Measurements from ENCODE around the gene HOXD4. TPM values are rescaled to one million over a fixed set of nuclear protein-coding genes. Genes with fewer than 3 reads are reported as not detected.

Gene HOXD4
- total RNA-seq, 1 experiment from 2014 or later: 0.61 TPM

DNA sequence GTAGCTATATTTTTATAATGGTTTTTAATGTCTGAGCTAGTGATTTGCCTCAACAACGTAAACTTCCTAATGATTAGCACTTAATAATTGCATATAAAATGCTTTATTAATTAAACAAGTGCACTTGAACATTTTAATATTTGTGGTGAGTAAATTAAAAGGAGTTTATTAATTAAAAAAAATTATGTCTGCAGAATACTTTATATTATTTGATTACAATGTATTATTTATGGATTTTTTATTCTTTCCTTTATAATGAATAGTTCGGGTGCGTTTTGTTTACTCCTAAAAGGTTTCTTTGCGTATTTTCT is 19.5 kb upstream of the HOXD4 start:
- intact Hi-C loops (cut with micrococcal nuclease): no loop called here
- no peak for ATAC-seq
- Histone ChIP-seq H2AFZ (ENCODE audit: low read depth, low read length, poor library complexity, severe bottlenecking) (no peak overlapping the region), H3K9ac (ENCODE audit: low read length) (no peak overlapping the region), H3K27ac (ENCODE audit: low read depth, low read length) (no peak overlapping the region), H3K9me2 (ENCODE audit: insufficient read depth) (no peaks in the 10 kb centered on the region), H3K9me3 (ENCODE audit: control insufficient read depth in 1 of 2, insufficient read depth in 1 of 2, low read depth in 1 of 2, low read length in 2 of 2) (no peaks in the 10 kb centered on the region), H3K27me3 (ENCODE audit: insufficient read depth, low read length) (no peaks in the 10 kb centered on the region), H3K36me3 (ENCODE audit: control insufficient read depth in 1 of 2, insufficient read depth in 2 of 2, low read length in 2 of 2) (no peaks in the 10 kb centered on the region), H3K4me3 (replicated peaks in 1 of 2; ENCODE audit: low read depth in 1 of 2, low read length in 2 of 2) (no peak overlapping the region), H3K4me1 (ENCODE audit: control insufficient read depth in 1 of 2, insufficient read depth in 2 of 2, low read length in 2 of 2) (peaks cover 9 to 24% of the 10 kb centered on the region in 2 experiments; a peak in 3 of 4 replicates), H4K20me1 (ENCODE audit: insufficient read depth) (no peaks in the 10 kb centered on the region), H3K4me2 (ENCODE audit: low read length) (no peak overlapping the region), H3K79me2 (ENCODE audit: insufficient read depth, low read length) (no peaks in the 10 kb centered on the region)
- no peak for TF ChIP-seq SIN3A (IDR thresholded peaks at IDR 0.05; ENCODE audit: low read depth)
- no peak for TF ChIP-seq ZNF274 (IDR thresholded peaks at IDR 0.05; ENCODE audit: low read depth, low read length)
- no peak for TF ChIP-seq POLR2A (IDR thresholded peaks at IDR 0.05; ENCODE audit: borderline replicate concordance, extremely low read depth, insufficient read depth, insufficient read length)
- TF ChIP-seq, protein P1, sequence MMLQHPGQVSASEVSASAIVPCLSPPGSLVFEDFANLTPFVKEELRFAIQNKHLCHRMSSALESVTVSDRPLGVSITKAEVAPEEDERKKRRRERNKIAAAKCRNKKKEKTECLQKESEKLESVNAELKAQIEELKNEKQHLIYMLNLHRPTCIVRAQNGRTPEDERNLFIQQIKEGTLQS (IDR thresholded peaks at IDR 0.05): no peak
- ChIA-PET POLR2A (no interaction called here), CTCF (interaction anchor here (0.9 to 3.7 kb wide), 6 partner anchors 9 to 522 kb away, joined by 3 to 19 read pairs (median 6); no protein-coding TSS in a partner anchor), RAD21 (ENCODE audit: low non-redundant PET in 1 of 2, low total read pairs in 2 of 2, uncharacterized antibody in 2 of 2, unreplicated experiment in 2 of 2) (no interaction called here)
- no TSS peak for BruUV-seq (replicated peaks)
- no peak for DNase-seq (ENCODE audit: low read depth, low spot score)

DNA sequence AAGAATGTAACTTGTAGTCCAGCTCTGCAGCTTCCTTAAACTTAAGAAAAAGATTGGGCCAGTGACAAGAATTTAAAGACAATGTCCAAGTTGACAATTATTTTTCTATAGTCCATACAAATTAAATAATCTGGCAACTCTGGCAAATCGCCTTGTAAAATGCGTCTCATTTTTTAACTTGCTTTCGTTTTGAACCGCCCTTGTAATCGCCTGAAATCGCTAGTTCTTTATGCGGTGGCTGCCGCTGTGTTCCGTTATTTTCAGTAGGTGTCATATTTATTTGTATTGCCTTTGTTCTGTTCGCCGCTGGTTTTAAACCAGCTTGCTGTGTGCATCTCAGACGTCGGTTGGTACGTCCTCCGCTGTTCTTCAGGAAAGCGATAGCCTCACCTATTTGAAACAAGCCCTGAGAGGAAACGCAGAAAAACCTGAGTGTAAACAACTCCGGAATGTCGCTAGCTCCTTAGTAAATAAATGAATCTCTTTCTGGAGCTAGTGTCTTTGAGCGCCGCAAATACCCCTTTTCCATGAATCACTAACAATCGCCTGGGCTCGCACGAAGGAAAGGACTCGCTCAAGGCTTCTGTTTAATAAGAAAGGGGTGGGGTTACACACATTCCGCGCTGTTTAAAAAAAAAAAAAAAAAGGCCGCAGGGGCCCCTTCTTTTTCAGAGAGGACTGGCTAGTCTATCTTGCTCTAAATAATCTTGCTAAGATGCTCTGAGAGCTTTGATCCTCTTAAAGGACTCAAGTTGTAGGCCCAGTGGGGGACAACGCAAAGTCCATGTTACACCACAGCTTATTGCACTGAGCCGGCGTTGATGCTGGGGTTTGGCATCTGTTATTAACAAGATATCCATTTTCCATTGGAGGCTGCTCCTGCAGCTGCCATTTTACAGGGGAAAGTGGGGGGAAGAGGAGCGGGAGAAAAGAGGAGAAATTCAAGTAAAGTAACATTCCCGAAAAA is 18.9 kb upstream of the HOXD4 start:
- ChIA-PET CTCF (interaction anchor here (0.9 to 3.7 kb wide), 8 partner anchors 8 to 522 kb away, joined by 3 to 19 read pairs (median 6); no protein-coding TSS in a partner anchor), RAD21 (ENCODE audit: low non-redundant PET in 1 of 2, low total read pairs in 2 of 2, uncharacterized antibody in 2 of 2, unreplicated experiment in 2 of 2) (no interaction called here), POLR2A (no interaction called here)
- Histone ChIP-seq H3K9me2 (ENCODE audit: insufficient read depth) (no peaks in the 10 kb centered on the region), H3K79me2 (ENCODE audit: insufficient read depth, low read length) (no peaks in the 10 kb centered on the region), H3K4me2 (ENCODE audit: low read length) (no peak overlapping the region), H2AFZ (ENCODE audit: low read depth, low read length, poor library complexity, severe bottlenecking) (no peak overlapping the region), H3K4me1 (ENCODE audit: control insufficient read depth in 1 of 2, insufficient read depth in 2 of 2, low read length in 2 of 2) (peaks cover 9 to 29% of the 10 kb centered on the region in 2 experiments; a peak in 3 of 4 replicates), H3K27me3 (ENCODE audit: insufficient read depth, low read length) (no peaks in the 10 kb centered on the region), H3K9ac (ENCODE audit: low read length) (no peak overlapping the region), H3K9me3 (ENCODE audit: control insufficient read depth in 1 of 2, insufficient read depth in 1 of 2, low read depth in 1 of 2, low read length in 2 of 2) (no peaks in the 10 kb centered on the region), H4K20me1 (ENCODE audit: insufficient read depth) (no peaks in the 10 kb centered on the region), H3K4me3 (replicated peaks in 1 of 2; ENCODE audit: low read depth in 1 of 2, low read length in 2 of 2) (no peak overlapping the region), H3K27ac (ENCODE audit: low read depth, low read length) (no peak overlapping the region), H3K36me3 (ENCODE audit: control insufficient read depth in 1 of 2, insufficient read depth in 2 of 2, low read length in 2 of 2) (no peaks in the 10 kb centered on the region)
- DNase-seq (ENCODE audit: low read depth, low spot score) (no peak), ATAC-seq (no peak)
- no TSS peak for BruUV-seq (replicated peaks)
- intact Hi-C loops (cut with micrococcal nuclease): no loop called here
- TF ChIP-seq, protein P1 (IDR thresholded peaks at IDR 0.05): no peak
- TF ChIP-seq EZH2 (IDR thresholded peaks at IDR 0.05) (no peak), ZNF274 (IDR thresholded peaks at IDR 0.05; ENCODE audit: low read depth, low read length) (no peak), EGR1 (IDR thresholded peaks at IDR 0.05; ENCODE audit: low read depth) (no peak), EZH2phosphoT487 (IDR thresholded peaks at IDR 0.05; ENCODE audit: borderline replicate concordance) (no peak), SP1 (IDR thresholded peaks at IDR 0.05; ENCODE audit: low read depth) (no peak), SIN3A (IDR thresholded peaks at IDR 0.05; ENCODE audit: low read depth) (no peak), POLR2A (IDR thresholded peaks at IDR 0.05; ENCODE audit: borderline replicate concordance, extremely low read depth, insufficient read depth, insufficient read length) (no peak), CEBPB (IDR thresholded peaks at IDR 0.05; ENCODE audit: low read depth) (no peak), RAD21 (IDR thresholded peaks at IDR 0.05; ENCODE audit: low read depth) (no peak)
- TF ChIP-seq, protein P2, sequence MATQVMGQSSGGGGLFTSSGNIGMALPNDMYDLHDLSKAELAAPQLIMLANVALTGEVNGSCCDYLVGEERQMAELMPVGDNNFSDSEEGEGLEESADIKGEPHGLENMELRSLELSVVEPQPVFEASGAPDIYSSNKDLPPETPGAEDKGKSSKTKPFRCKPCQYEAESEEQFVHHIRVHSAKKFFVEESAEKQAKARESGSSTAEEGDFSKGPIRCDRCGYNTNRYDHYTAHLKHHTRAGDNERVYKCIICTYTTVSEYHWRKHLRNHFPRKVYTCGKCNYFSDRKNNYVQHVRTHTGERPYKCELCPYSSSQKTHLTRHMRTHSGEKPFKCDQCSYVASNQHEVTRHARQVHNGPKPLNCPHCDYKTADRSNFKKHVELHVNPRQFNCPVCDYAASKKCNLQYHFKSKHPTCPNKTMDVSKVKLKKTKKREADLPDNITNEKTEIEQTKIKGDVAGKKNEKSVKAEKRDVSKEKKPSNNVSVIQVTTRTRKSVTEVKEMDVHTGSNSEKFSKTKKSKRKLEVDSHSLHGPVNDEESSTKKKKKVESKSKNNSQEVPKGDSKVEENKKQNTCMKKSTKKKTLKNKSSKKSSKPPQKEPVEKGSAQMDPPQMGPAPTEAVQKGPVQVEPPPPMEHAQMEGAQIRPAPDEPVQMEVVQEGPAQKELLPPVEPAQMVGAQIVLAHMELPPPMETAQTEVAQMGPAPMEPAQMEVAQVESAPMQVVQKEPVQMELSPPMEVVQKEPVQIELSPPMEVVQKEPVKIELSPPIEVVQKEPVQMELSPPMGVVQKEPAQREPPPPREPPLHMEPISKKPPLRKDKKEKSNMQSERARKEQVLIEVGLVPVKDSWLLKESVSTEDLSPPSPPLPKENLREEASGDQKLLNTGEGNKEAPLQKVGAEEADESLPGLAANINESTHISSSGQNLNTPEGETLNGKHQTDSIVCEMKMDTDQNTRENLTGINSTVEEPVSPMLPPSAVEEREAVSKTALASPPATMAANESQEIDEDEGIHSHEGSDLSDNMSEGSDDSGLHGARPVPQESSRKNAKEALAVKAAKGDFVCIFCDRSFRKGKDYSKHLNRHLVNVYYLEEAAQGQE (IDR thresholded peaks at IDR 0.05; ENCODE audit: low read depth): no peak
- TF ChIP-seq, protein P3, sequence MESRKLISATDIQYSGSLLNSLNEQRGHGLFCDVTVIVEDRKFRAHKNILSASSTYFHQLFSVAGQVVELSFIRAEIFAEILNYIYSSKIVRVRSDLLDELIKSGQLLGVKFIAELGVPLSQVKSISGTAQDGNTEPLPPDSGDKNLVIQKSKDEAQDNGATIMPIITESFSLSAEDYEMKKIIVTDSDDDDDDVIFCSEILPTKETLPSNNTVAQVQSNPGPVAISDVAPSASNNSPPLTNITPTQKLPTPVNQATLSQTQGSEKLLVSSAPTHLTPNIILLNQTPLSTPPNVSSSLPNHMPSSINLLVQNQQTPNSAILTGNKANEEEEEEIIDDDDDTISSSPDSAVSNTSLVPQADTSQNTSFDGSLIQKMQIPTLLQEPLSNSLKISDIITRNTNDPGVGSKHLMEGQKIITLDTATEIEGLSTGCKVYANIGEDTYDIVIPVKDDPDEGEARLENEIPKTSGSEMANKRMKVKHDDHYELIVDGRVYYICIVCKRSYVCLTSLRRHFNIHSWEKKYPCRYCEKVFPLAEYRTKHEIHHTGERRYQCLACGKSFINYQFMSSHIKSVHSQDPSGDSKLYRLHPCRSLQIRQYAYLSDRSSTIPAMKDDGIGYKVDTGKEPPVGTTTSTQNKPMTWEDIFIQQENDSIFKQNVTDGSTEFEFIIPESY (IDR thresholded peaks at IDR 0.05; ENCODE audit: extremely low read depth, insufficient replicate concordance, low read length): no peak
